Measurements from ENCODE around the gene COBL. TPM values are rescaled to one million over a fixed set of nuclear protein-coding genes. Genes with fewer than 3 reads are reported as not detected.

COBL gene
- total and polyA plus RNA-seq, 2 of the 8 experiments (the other 6 are each of a cell fraction or from before 2014, with no cell fraction given), result 13.8 to 40.4 TPM

GRCh38 chr7:51273360-51273759, 43.2 kb downstream of the COBL start (continued):
- no peak for TF ChIP-seq SIRT6 (IDR thresholded peaks at IDR 0.05; ENCODE audit: low read length)
- no peak for TF ChIP-seq KDM4A (IDR thresholded peaks at IDR 0.05; ENCODE audit: low read depth, low read length, severe bottlenecking)
